IMR-90 (cell line): Measurements from ENCODE around the gene ASNSD1. TPM values are rescaled to one million over a fixed set of nuclear protein-coding genes. Genes with fewer than 3 reads are reported as not detected.

Experiments
- ATAC-seq: fragments of 200-7000 bp; cut with Tn5 transposase; 2 replicates; pipeline ENCODE4 v1.9.1; 2020; ENCODE audit warnings: low read depth, mild to moderate bottlenecking, moderate library complexity
- BruUV-seq: library from RNA; stranded (reverse); fragments of 400-500 nt; replicated peaks from 2 replicates; lab custom pipeline; 2021; lab: Mats Ljungman, UMichigan
- CTCF ChIA-PET: fragments of 300-600 bp; formaldehyde crosslinking; extraction: SDS; loops from one replicate; lab custom pipeline; 2021; ENCODE audit warnings: antibody characterized with exemption; lab: Yijun Ruan, JAX
- POLR2A ChIA-PET: fragments of 300-600 bp; sonication (Branson Sonifier 250); formaldehyde crosslinking; loops from one replicate; lab custom pipeline; 2022; ENCODE audit warnings: antibody characterized with exemption; ENCODE audit not compliant: unreplicated experiment; lab: Charles Lee
- DNase-seq: peaks from one replicate; pipeline ENCODE4 v3.0.0; 2013
- H2AFZ ChIP-seq: replicated peaks from 2 replicates; pipeline ENCODE3; 2013; ENCODE audit warnings: low read length, mild to moderate bottlenecking; ENCODE audit not compliant: poor library complexity
- H2AK5ac ChIP-seq: 2 replicates; pipeline ENCODE4 v1.6.1; 2013; ENCODE audit warnings: low read depth, low read length, inconsistent platforms
- H2AK9ac ChIP-seq: replicated peaks from 2 replicates; pipeline ENCODE3; 2013; ENCODE audit warnings: mild to moderate bottlenecking, low read depth, low read length, moderate library complexity; ENCODE audit not compliant: poor library complexity
- H2BK120ac ChIP-seq: 2 replicates; pipeline ENCODE4 v1.6.1; 2013; ENCODE audit warnings: low read depth, low read length, inconsistent platforms
- H2BK15ac ChIP-seq: 3 replicates; pipeline ENCODE4 v1.6.1; 2013; ENCODE audit warnings: low read depth, low read length, inconsistent platforms
- H2BK20ac ChIP-seq: 2 replicates; pipeline ENCODE4 v1.6.1; 2013; ENCODE audit warnings: low read depth, mild to moderate bottlenecking, inconsistent platforms, low read length, moderate library complexity
- H2BK5ac ChIP-seq: 2 replicates; pipeline ENCODE4 v1.6.1; 2013; ENCODE audit warnings: mild to moderate bottlenecking, low read depth, low read length, inconsistent platforms; ENCODE audit not compliant: poor library complexity, severe bottlenecking
- H3K14ac ChIP-seq: replicated peaks from 2 replicates; pipeline ENCODE4 v1.6.1; 2013; ENCODE audit warnings: low read depth, low read length, inconsistent platforms
- H3K18ac ChIP-seq: 2 replicates; pipeline ENCODE4 v1.6.1; 2013; ENCODE audit warnings: low read depth, low read length, control low read depth
- H3K23ac ChIP-seq: 2 replicates; pipeline ENCODE4 v1.6.1; 2013; ENCODE audit warnings: low read depth, low read length, inconsistent platforms
- H3K27ac ChIP-seq: 2 replicates; pipeline ENCODE4 v1.5.1; 2013; ENCODE audit warnings: mild to moderate bottlenecking, control low read depth, low read length; ENCODE audit not compliant: insufficient read depth
- H3K27me3 ChIP-seq: 2 replicates; pipeline ENCODE4 v1.6.1; 2013; ENCODE audit warnings: low read length; ENCODE audit not compliant: control insufficient read depth, insufficient read depth
- H3K36me3 ChIP-seq: 2 replicates; pipeline ENCODE4 v1.6.1; 2013; ENCODE audit warnings: low read length, mixed read lengths; ENCODE audit not compliant: control insufficient read depth, insufficient read depth
- H3K4ac ChIP-seq: 2 replicates; pipeline ENCODE4 v1.6.1; 2013; ENCODE audit warnings: low read depth, low read length, inconsistent platforms
- H3K4me1 ChIP-seq: 2 replicates; pipeline ENCODE4 v1.6.1; 2013; ENCODE audit warnings: low read length, mixed read lengths; ENCODE audit not compliant: control insufficient read depth, insufficient read depth
- H3K4me2 ChIP-seq: 2 replicates; pipeline ENCODE4 v1.6.1; 2013; ENCODE audit warnings: low read depth, mild to moderate bottlenecking, control low read depth, low read length, moderate library complexity
- H3K4me3 ChIP-seq: 2 replicates; pipeline ENCODE4 v1.5.1; 2013; ENCODE audit warnings: low read depth, mild to moderate bottlenecking, control low read depth, low read length, moderate library complexity; ENCODE audit not compliant: insufficient read depth
- H3K56ac ChIP-seq: 2 replicates; pipeline ENCODE4 v1.6.1; 2013; ENCODE audit warnings: low read length, inconsistent platforms; ENCODE audit not compliant: insufficient read depth; ENCODE audit errors: extremely low read depth
- H3K79me1 ChIP-seq, 2 experiments: 2 replicates each; pipeline ENCODE4 v1.6.1; 2013; ENCODE audit warnings: low read length in 2 of 2, inconsistent platforms in 1 of 2, low read depth in 1 of 2
- H3K9ac ChIP-seq: 2 replicates; pipeline ENCODE4 v1.6.1; 2013; ENCODE audit warnings: low read depth, low read length, control low read depth
- H3K9me1 ChIP-seq: 2 replicates; pipeline ENCODE4 v1.6.1; 2013; ENCODE audit warnings: low read length, inconsistent platforms; ENCODE audit not compliant: insufficient read depth
- H3K9me3 ChIP-seq: 2 replicates; pipeline ENCODE4 v1.6.1; 2013; ENCODE audit warnings: low read length; ENCODE audit not compliant: control insufficient read depth, insufficient read depth
- H4K20me1 ChIP-seq: 2 replicates; pipeline ENCODE4 v1.6.1; 2013; ENCODE audit warnings: low read length, inconsistent platforms; ENCODE audit not compliant: insufficient read depth
- H4K5ac ChIP-seq: 2 replicates; pipeline ENCODE4 v1.6.1; 2013; ENCODE audit warnings: mild to moderate bottlenecking, low read depth, low read length, control low read depth
- H4K8ac ChIP-seq, 2 experiments: 2 replicates each; pipeline ENCODE4 v1.6.1; 2013; ENCODE audit warnings: low read depth in 2 of 2, low read length in 2 of 2, control low read depth in 1 of 2, inconsistent platforms in 1 of 2
- H4K91ac ChIP-seq: 2 replicates; pipeline ENCODE4 v1.6.1; 2013; ENCODE audit warnings: low read depth, low read length, inconsistent platforms; ENCODE audit not compliant: insufficient read depth
- BHLHE40 ChIP-seq: fragments of 150-350 bp; IDR thresholded peaks from 2 replicates; pipeline ENCODE4 v1.6.1; 2016; ENCODE audit warnings: mild to moderate bottlenecking, low read depth, low read length
- CEBPB ChIP-seq: IDR thresholded peaks from 2 replicates; pipeline ENCODE4 v1.6.1; 2012; ENCODE audit warnings: low read depth, low read length, improper control_type of control experiment
- CHD1 ChIP-seq: IDR thresholded peaks from 2 replicates; pipeline ENCODE4 v1.6.1; 2012; ENCODE audit warnings: low read depth, low read length, improper control_type of control experiment
- CTCF ChIP-seq: conservative IDR thresholded peaks from 2 replicates; pipeline ENCODE4 v1.5.1; 2012; ENCODE audit warnings: mild to moderate bottlenecking, low read depth, low read length, improper control_type of control experiment
- FOS ChIP-seq: fragments of 150-350 bp; IDR thresholded peaks from 2 replicates; pipeline ENCODE4 v1.6.1; 2016; ENCODE audit warnings: low read depth, low read length
- MAFK ChIP-seq: IDR thresholded peaks from 2 replicates; pipeline ENCODE4 v1.6.1; 2012; ENCODE audit warnings: low read depth, low read length, improper control_type of control experiment
- MAZ ChIP-seq: IDR thresholded peaks from 2 replicates; pipeline ENCODE4 v1.6.1; 2012; ENCODE audit warnings: low read depth, mild to moderate bottlenecking, low read length, improper control_type of control experiment, moderate library complexity, borderline replicate concordance
- MXI1 ChIP-seq: IDR thresholded peaks from 2 replicates; pipeline ENCODE4 v1.6.1; 2012; ENCODE audit warnings: low read depth, mild to moderate bottlenecking, low read length, moderate library complexity, borderline replicate concordance
- NFE2L2 ChIP-seq: fragments of 150-350 bp; IDR thresholded peaks from 2 replicates; pipeline ENCODE4 v1.6.1; 2016; ENCODE audit warnings: low read depth, mild to moderate bottlenecking, low read length
- POLR2A ChIP-seq: IDR thresholded peaks from 2 replicates; pipeline ENCODE4 v1.6.1; 2012; ENCODE audit warnings: mild to moderate bottlenecking, low read depth, low read length
- RAD21 ChIP-seq: IDR thresholded peaks from 2 replicates; pipeline ENCODE4 v1.6.1; 2012; ENCODE audit warnings: low read length, improper control_type of control experiment
- RCOR1 ChIP-seq: IDR thresholded peaks from 2 replicates; pipeline ENCODE4 v1.6.1; 2012; ENCODE audit warnings: mild to moderate bottlenecking, low read length, improper control_type of control experiment; ENCODE audit not compliant: insufficient replicate concordance
- RFX5 ChIP-seq: IDR thresholded peaks from 2 replicates; pipeline ENCODE4 v1.8.0; 2012; ENCODE audit warnings: low read depth, mild to moderate bottlenecking, low read length, moderate library complexity
- SMC3 ChIP-seq: fragments of 150-350 bp; IDR thresholded peaks from 2 replicates; pipeline ENCODE4 v1.6.1; 2016; ENCODE audit warnings: low read depth, mild to moderate bottlenecking, antibody characterized with exemption, low read length, moderate library complexity
- USF2 ChIP-seq: fragments of 150-350 bp; IDR thresholded peaks from 2 replicates; pipeline ENCODE4 v1.6.1; 2017; ENCODE audit warnings: mild to moderate bottlenecking, antibody characterized with exemption, low read length, low read depth
- WGBS, 2 experiments: methylation state at CpG; one replicate each; pipeline versions ENCODE4 v1.1.5 to v1.1.7; 2013; ENCODE audit warnings: missing lambda C conversion rate in 2 of 2; ENCODE audit not compliant: insufficient read length in 1 of 2; ENCODE audit errors: extremely low coverage in 2 of 2; 5-methylcytosine and 5-hydroxymethylcytosine counted together
- dilution Hi-C: fragments of 300-500 bp; cut with HindIII; formaldehyde crosslinking; loops from one replicate; pipeline ENCODE4 v1.14.3; 2018; ENCODE audit warnings: low sequenced_read_pairs; ENCODE audit not compliant: unreplicated experiment
- in situ Hi-C: fragments of 300-500 bp; cut with MboI; formaldehyde crosslinking; loops from 3 replicates; pipeline ENCODE4 v1.14.3; 2019; ENCODE audit warnings: low sequenced_read_pairs, inconsistent platforms, mixed read lengths
- intact Hi-C: fragments of 100-400 bp; cut with micrococcal nuclease; formaldehyde crosslinking; loops from 2 replicates; pipeline ENCODE4 v1.10.0; 2022
- polyA plus RNA-seq, 3 experiments: library from polyadenylated mRNA; depleted of rRNA; stranded (reverse); fragments of >200 nt; gene quantifications; 2 replicates each; pipeline ENCODE4 v1.2.3, GENCODE V29; 2012; ENCODE audit warnings: low replicate concordance in 1 of 3
- total RNA-seq: library from RNA; depleted of rRNA; stranded (reverse); fragments of >200 nt; gene quantifications from 2 replicates; pipeline ENCODE4 v1.2.3, GENCODE V29; 2012
- TF ChIP-seq, protein P1 (sequence below): fragments of 150-350 bp; IDR thresholded peaks from 2 replicates; pipeline ENCODE4 v1.6.1; 2016; ENCODE audit warnings: low read depth, mild to moderate bottlenecking, low read length, moderate library complexity, borderline replicate concordance

The ASNSD1 gene
- total and polyA plus RNA-seq, 2 of the 4 experiments (the other 2 are of a cell fraction): 29.1 to 35.7 TPM

- Histone ChIP-seq H3K56ac (no peak overlapping the region), H3K9ac (no peak overlapping the region), H3K27ac (no peak overlapping the region), H4K20me1 (no peaks in the 10 kb centered on the region), H3K4ac (no peak overlapping the region), H3K18ac (peak overlapping the region; percentile 88; the same call in 1 of the 2 replicates), H2AK9ac (no peak overlapping the region), H3K23ac (no peak overlapping the region), H4K8ac (0 out of 4 replicates have a peak overlapping the region, but pooled peaks of 1 of the 2 experiments have one; percentile 1), H3K4me3 (no peak overlapping the region), H3K4me1 (peaks cover 13% of the 10 kb centered on the region), H3K79me1 (no peaks in the 10 kb centered on the region), H2BK20ac (peak overlapping the region; percentile 9), H2AFZ (no peak overlapping the region), H3K4me2 (no peak overlapping the region), H3K9me3 (no peaks in the 10 kb centered on the region), H2BK120ac (peak overlapping the region; percentile 58), H3K36me3 (no peaks in the 10 kb centered on the region), H3K14ac (no peak overlapping the region; the same call in 1 of the 2 replicates), H2AK5ac (peak overlapping the region; percentile 13; the same call in 1 of the 2 replicates), H4K5ac (peak overlapping the region; percentile 94; the same call in 1 of the 2 replicates), H3K27me3 (no peaks in the 10 kb centered on the region), H2BK5ac (peak overlapping the region; percentile 54), H2BK15ac (peak overlapping the region; percentile 37; the same call in 2 of the 3 replicates), H4K91ac (no peak overlapping the region), H3K9me1 (no peaks in the 10 kb centered on the region; the same call in 1 of the 2 replicates)
- DNase-seq (no peak), ATAC-seq (no peak)
- 59% methylated on average over 4 of the region's 4 CpGs; no CpG with 5 or more reads in 1 of the 2 experiments for WGBS, 2 experiments
- POLR2A ChIA-PET: no interaction called here
- dilution Hi-C loops (no loop called here), in situ Hi-C loops (no loop called here), intact Hi-C loops (no loop called here)
- TF ChIP-seq NFE2L2 (no peak), RAD21 (no peak), RCOR1 (no peak), CTCF (no peak), CHD1 (no peak), MAFK (no peak), RFX5 (no peak), CEBPB (no peak), BHLHE40 (no peak), POLR2A (no peak), MXI1 (no peak), MAZ (no peak), FOS (no peak), SMC3 (no peak), USF2 (no peak)
- TF ChIP-seq, protein P1, sequence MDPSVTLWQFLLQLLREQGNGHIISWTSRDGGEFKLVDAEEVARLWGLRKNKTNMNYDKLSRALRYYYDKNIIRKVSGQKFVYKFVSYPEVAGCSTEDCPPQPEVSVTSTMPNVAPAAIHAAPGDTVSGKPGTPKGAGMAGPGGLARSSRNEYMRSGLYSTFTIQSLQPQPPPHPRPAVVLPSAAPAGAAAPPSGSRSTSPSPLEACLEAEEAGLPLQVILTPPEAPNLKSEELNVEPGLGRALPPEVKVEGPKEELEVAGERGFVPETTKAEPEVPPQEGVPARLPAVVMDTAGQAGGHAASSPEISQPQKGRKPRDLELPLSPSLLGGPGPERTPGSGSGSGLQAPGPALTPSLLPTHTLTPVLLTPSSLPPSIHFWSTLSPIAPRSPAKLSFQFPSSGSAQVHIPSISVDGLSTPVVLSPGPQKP: no peak
- CTCF ChIA-PET: no interaction called here
- BruUV-seq: no TSS peak
Observed at GRCh38 chr2:189614585-189614984, 46.7 kb upstream of the ASNSD1 start.
